ENCODE measurements around the gene SPDYE6.

Gene SPDYE6

GRCh38 chr7:102395873-102396709, 39.8 kb upstream of the SPDYE6 start, which contains the start of gene PRKRIP1:
PRKRIP1 (plus strand) TSS chr7:102396363; CDS start chr7:102396412, 49 bp downstream.
- DNase-seq (ENCODE audit: extremely low read depth, low read depth), result peak; percentile 94
- TF ChIP-seq CTCF (IDR thresholded peaks at IDR 0.05; ENCODE audit: low read depth, low read length, missing control alignments), result no peak
- H3K4me3 ChIP-seq (replicated peaks; ENCODE audit: low read depth, low read length), result peak within 1 kb of the TSS; percentile 99

GRCh38 chr7:102395592-102395872, 39.3 kb upstream of the SPDYE6 start:
- TF ChIP-seq CTCF (IDR thresholded peaks at IDR 0.05; ENCODE audit: low read depth, low read length, missing control alignments), result no peak
- no peak for DNase-seq (ENCODE audit: extremely low read depth, low read depth)
- H3K4me3 ChIP-seq (replicated peaks; ENCODE audit: low read depth, low read length), result peak overlapping the region; percentile 99

- no peak overlapping the region for H3K4me3 ChIP-seq (replicated peaks; ENCODE audit: low read depth, low read length)
- no peak for DNase-seq (ENCODE audit: extremely low read depth, low read depth)
- no peak for TF ChIP-seq CTCF (IDR thresholded peaks at IDR 0.05; ENCODE audit: low read depth, low read length, missing control alignments)
Measured at GRCh38 chr7:102393467-102393866, 37.2 kb upstream of the SPDYE6 start.

- no peak for TF ChIP-seq CTCF (IDR thresholded peaks at IDR 0.05; ENCODE audit: low read depth, low read length, missing control alignments)
Measured at GRCh38 chr7:102392330-102392729, 36.1 kb upstream of the SPDYE6 start.

GRCh38 chr7:102390697-102391484, 34.6 kb upstream of the SPDYE6 start:
- DNase-seq (ENCODE audit: extremely low read depth, low read depth), result no peak
- no peak overlapping the region for H3K4me3 ChIP-seq (replicated peaks; ENCODE audit: low read depth, low read length)
- peak; percentile 92 for TF ChIP-seq CTCF (IDR thresholded peaks at IDR 0.05; ENCODE audit: low read depth, low read length, missing control alignments)

More at GRCh38 chr7:102392330-102392729, 36.1 kb upstream of the SPDYE6 start:
- no peak for DNase-seq (ENCODE audit: extremely low read depth, low read depth)
- no peak overlapping the region for H3K4me3 ChIP-seq (replicated peaks; ENCODE audit: low read depth, low read length)

- no peak overlapping the region for H3K4me3 ChIP-seq (replicated peaks; ENCODE audit: low read depth, low read length)
- TF ChIP-seq CTCF (IDR thresholded peaks at IDR 0.05; ENCODE audit: low read depth, low read length, missing control alignments), result no peak
- DNase-seq (ENCODE audit: extremely low read depth, low read depth), result no peak
Measured at GRCh38 chr7:102389810-102390209, 33.6 kb upstream of the SPDYE6 start.

All from HFF-Myc (cell line).